Measurements from ENCODE around the gene GPR107. TPM values are rescaled to one million over a fixed set of nuclear protein-coding genes. Genes with fewer than 3 reads are reported as not detected.

The GPR107 gene
- total RNA-seq, 1 experiment from 2014 or later, result 47.1 TPM

GRCh38 chr9:130088051-130088450, 34.3 kb downstream of the GPR107 start:
- H3K4me3 ChIP-seq (ENCODE audit: low read depth, low read length, poor library complexity, severe bottlenecking), result no peak overlapping the region
- H3K27me3 ChIP-seq (replicated peaks; ENCODE audit: insufficient read depth, low read depth, low read length, poor library complexity), result no peaks in the 10 kb centered on the region
- H3K36me3 ChIP-seq (ENCODE audit: insufficient read depth, low read length, poor library complexity, severe bottlenecking), result peaks cover 41% of the 10 kb centered on the region
- ChIA-PET POLR2A (ENCODE audit: low non-redundant PET) (no interaction called here), CTCF (interaction anchor here (0.8 kb wide), 1 partner anchor 157 kb away, joined by 6 read pairs; no protein-coding TSS in a partner anchor)
- H3K4me1 ChIP-seq (ENCODE audit: insufficient read depth, low read length, poor library complexity, severe bottlenecking), result peaks cover 16% of the 10 kb centered on the region
- H3K9me3 ChIP-seq (ENCODE audit: low read depth, low read length, poor library complexity, severe bottlenecking), result no peaks in the 10 kb centered on the region
- TF ChIP-seq EZH2 (IDR thresholded peaks at IDR 0.05; ENCODE audit: borderline replicate concordance, low read depth, low read length, poor library complexity, severe bottlenecking), result no peak
- no peak overlapping the region for H3K27ac ChIP-seq (ENCODE audit: low read depth, low read length, poor library complexity, severe bottlenecking)
- intact Hi-C loops (cut with micrococcal nuclease; ENCODE audit: unreplicated experiment), result no loop called here
- DNase-seq (ENCODE audit: low spot score), result no peak
- BruUV-seq (replicated peaks), result no TSS peak

GRCh38 chr9:130089141-130089540, 35.4 kb downstream of the GPR107 start:
- POLR2A ChIA-PET (ENCODE audit: low non-redundant PET), result no interaction called here
- intact Hi-C loops (cut with micrococcal nuclease; ENCODE audit: unreplicated experiment), result no loop called here
- BruUV-seq (replicated peaks), result no TSS peak

GRCh38 chr9:130090915-130091314, 37.2 kb downstream of the GPR107 start:
- intact Hi-C loops (cut with micrococcal nuclease; ENCODE audit: unreplicated experiment), result no loop called here
- H3K27me3 ChIP-seq (replicated peaks; ENCODE audit: insufficient read depth, low read depth, low read length, poor library complexity), result no peaks in the 10 kb centered on the region
- DNase-seq (ENCODE audit: low spot score), result no peak
- peaks cover 16% of the 10 kb centered on the region for H3K4me1 ChIP-seq (ENCODE audit: insufficient read depth, low read length, poor library complexity, severe bottlenecking)
- no peak overlapping the region for H3K4me3 ChIP-seq (ENCODE audit: low read depth, low read length, poor library complexity, severe bottlenecking)
- POLR2A ChIA-PET (ENCODE audit: low non-redundant PET), result no interaction called here
- TF ChIP-seq EZH2 (IDR thresholded peaks at IDR 0.05; ENCODE audit: borderline replicate concordance, low read depth, low read length, poor library complexity, severe bottlenecking), result no peak
- 0 out of 2 replicates have a peak, but pooled peaks have one; percentile 18 for TF ChIP-seq CTCF (conservative IDR thresholded peaks at IDR 0.05; ENCODE audit: low read depth, low read length)
- peaks cover 47% of the 10 kb centered on the region for H3K36me3 ChIP-seq (ENCODE audit: insufficient read depth, low read length, poor library complexity, severe bottlenecking)
- BruUV-seq (replicated peaks), result no TSS peak
- H3K27ac ChIP-seq (ENCODE audit: low read depth, low read length, poor library complexity, severe bottlenecking), result peak overlapping the region; percentile 55
- no peaks in the 10 kb centered on the region for H3K9me3 ChIP-seq (ENCODE audit: low read depth, low read length, poor library complexity, severe bottlenecking)
- CTCF ChIA-PET, result no interaction called here

More at GRCh38 chr9:130089141-130089540, 35.4 kb downstream of the GPR107 start:
- Histone ChIP-seq H3K4me3 (ENCODE audit: low read depth, low read length, poor library complexity, severe bottlenecking) (no peak overlapping the region), H3K4me1 (ENCODE audit: insufficient read depth, low read length, poor library complexity, severe bottlenecking) (peaks cover 16% of the 10 kb centered on the region), H3K27ac (ENCODE audit: low read depth, low read length, poor library complexity, severe bottlenecking) (no peak overlapping the region), H3K27me3 (replicated peaks; ENCODE audit: insufficient read depth, low read depth, low read length, poor library complexity) (no peaks in the 10 kb centered on the region), H3K36me3 (ENCODE audit: insufficient read depth, low read length, poor library complexity, severe bottlenecking) (peaks cover 42% of the 10 kb centered on the region), H3K9me3 (ENCODE audit: low read depth, low read length, poor library complexity, severe bottlenecking) (no peaks in the 10 kb centered on the region)
- DNase-seq (ENCODE audit: low spot score), result no peak
- CTCF ChIA-PET, result no interaction called here
- no peak for TF ChIP-seq CTCF (conservative IDR thresholded peaks at IDR 0.05; ENCODE audit: low read depth, low read length)
- no peak for TF ChIP-seq EZH2 (IDR thresholded peaks at IDR 0.05; ENCODE audit: borderline replicate concordance, low read depth, low read length, poor library complexity, severe bottlenecking)

- ChIA-PET CTCF (no interaction called here), POLR2A (ENCODE audit: low non-redundant PET) (no interaction called here)
- Histone ChIP-seq H3K27ac (ENCODE audit: low read depth, low read length, poor library complexity, severe bottlenecking) (no peak overlapping the region), H3K4me1 (ENCODE audit: insufficient read depth, low read length, poor library complexity, severe bottlenecking) (peaks cover 16% of the 10 kb centered on the region), H3K27me3 (replicated peaks; ENCODE audit: insufficient read depth, low read depth, low read length, poor library complexity) (no peaks in the 10 kb centered on the region), H3K36me3 (ENCODE audit: insufficient read depth, low read length, poor library complexity, severe bottlenecking) (peaks cover 35% of the 10 kb centered on the region), H3K9me3 (ENCODE audit: low read depth, low read length, poor library complexity, severe bottlenecking) (no peaks in the 10 kb centered on the region), H3K4me3 (ENCODE audit: low read depth, low read length, poor library complexity, severe bottlenecking) (no peak overlapping the region)
- DNase-seq (ENCODE audit: low spot score), result no peak
- intact Hi-C loops (cut with micrococcal nuclease; ENCODE audit: unreplicated experiment), result no loop called here
- TF ChIP-seq CTCF (conservative IDR thresholded peaks at IDR 0.05; ENCODE audit: low read depth, low read length) (no peak), EZH2 (IDR thresholded peaks at IDR 0.05; ENCODE audit: borderline replicate concordance, low read depth, low read length, poor library complexity, severe bottlenecking) (no peak)
- BruUV-seq (replicated peaks), result no TSS peak
Observed at GRCh38 chr9:130092910-130093309, 39.2 kb downstream of the GPR107 start.
